Cardiac muscle cell (in vitro differentiated cells and primary cell): ENCODE data around the gene NET1. TPM values are rescaled to one million over a fixed set of nuclear protein-coding genes. Genes with fewer than 3 reads are reported as not detected.
"Not testable (repeated sequence)": the region's sequence is repeated elsewhere in the genome, so short reads cannot be mapped to it uniquely, and the experiment has no call there.

Experiments used
- DNase-seq, 2 donors: peaks; one replicate each; pipeline versions ENCODE4 v3.0.0 to v3.0.0-alpha.2; 2010 to 2017; ENCODE audit warnings: low read depth in 1 of 2, low spot score in 1 of 2
- H3K27ac ChIP-seq: fragments of 200-600 bp; sonication (generic); 2 replicates; pipeline ENCODE4 v1.5.1; 2016
- H3K27me3 ChIP-seq: fragments of 200-600 bp; sonication (generic); 2 replicates; pipeline ENCODE4 v1.6.0; 2016; ENCODE audit warnings: control low read depth
- H3K36me3 ChIP-seq: fragments of 200-600 bp; sonication (generic); 2 replicates; pipeline ENCODE4 v1.5.1; 2016; ENCODE audit warnings: control low read depth
- H3K4me1 ChIP-seq: fragments of 200-600 bp; sonication (generic); 2 replicates; pipeline ENCODE4 v1.8.1; 2017; ENCODE audit warnings: low read depth, mild to moderate bottlenecking, mixed run types
- H3K4me3 ChIP-seq: fragments of 200-600 bp; sonication (generic); 2 replicates; pipeline ENCODE4 v1.5.1; 2016; ENCODE audit warnings: mild to moderate bottlenecking
- H3K9me3 ChIP-seq: fragments of 200-600 bp; sonication (generic); 2 replicates; pipeline ENCODE4 v1.5.1; 2017; ENCODE audit warnings: low read depth, mild to moderate bottlenecking, control low read depth
- polyA plus RNA-seq: library from polyadenylated mRNA; unstranded; fragments of >200 nt; fragmentation: Nextera tagmentation; extraction: Ambion mirVana; gene quantifications from 2 replicates; pipeline ENCODE4 v1.2.1, GENCODE V29; 2016
- total RNA-seq: library from RNA; depleted of rRNA; stranded (reverse); fragments of >200 nt; gene quantifications from 2 replicates; pipeline ENCODE4 v1.2.3, GENCODE V29; 2016
- TF ChIP-seq, protein P1 (sequence below): IDR thresholded peaks from 2 replicates; pipeline ENCODE4 v1.5.1; 2012; ENCODE audit warnings: low read depth, mild to moderate bottlenecking, low read length

The NET1 gene
- total and polyA plus RNA-seq, 2 experiments from 2014 or later: 20.0 to 29.5 TPM

DNA sequence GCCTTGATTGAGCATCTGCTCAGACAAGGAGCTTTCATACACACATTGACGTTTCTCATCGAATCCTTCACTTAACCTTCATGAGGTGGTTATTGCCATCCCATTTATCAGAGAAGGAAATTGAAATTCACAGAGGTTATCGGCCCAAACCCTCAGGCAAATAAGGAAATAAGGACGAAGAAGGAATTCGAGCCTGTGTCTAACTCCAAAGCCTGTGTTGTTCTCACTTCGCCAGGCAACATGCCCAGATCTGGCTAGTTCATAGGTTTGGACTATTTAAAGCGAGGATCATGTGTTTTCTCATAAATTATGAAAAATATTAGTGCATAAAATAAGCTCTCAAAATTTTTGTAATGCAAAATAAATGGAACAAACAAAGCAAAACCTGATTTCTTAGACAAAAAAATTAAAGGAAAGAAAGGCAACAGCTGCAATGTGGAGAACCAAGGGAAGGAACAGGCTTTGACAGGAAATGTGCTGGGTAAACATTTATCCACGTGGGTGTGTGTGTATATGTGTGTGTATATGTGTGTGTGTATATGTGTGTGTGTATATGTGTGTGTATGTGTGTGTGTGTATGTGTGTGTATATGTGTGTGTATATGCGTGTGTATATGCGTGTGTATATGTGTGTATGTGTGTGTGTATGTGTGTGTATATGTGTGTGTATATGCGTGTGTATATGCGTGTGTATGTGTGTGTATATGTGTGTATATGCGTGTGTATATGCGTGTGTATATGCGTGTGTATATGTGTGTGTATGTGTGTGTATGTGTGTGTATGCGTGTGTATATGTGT is 42.8 kb upstream of the NET1 start:
- no peaks in the 10 kb centered on the region for H3K36me3 ChIP-seq
- no peaks in the 10 kb centered on the region for H3K9me3 ChIP-seq
- peaks cover 7% of the 10 kb centered on the region for H3K4me1 ChIP-seq
- DNase-seq: no peak
- no peak overlapping the region for H3K4me3 ChIP-seq
- TF ChIP-seq, protein P1, sequence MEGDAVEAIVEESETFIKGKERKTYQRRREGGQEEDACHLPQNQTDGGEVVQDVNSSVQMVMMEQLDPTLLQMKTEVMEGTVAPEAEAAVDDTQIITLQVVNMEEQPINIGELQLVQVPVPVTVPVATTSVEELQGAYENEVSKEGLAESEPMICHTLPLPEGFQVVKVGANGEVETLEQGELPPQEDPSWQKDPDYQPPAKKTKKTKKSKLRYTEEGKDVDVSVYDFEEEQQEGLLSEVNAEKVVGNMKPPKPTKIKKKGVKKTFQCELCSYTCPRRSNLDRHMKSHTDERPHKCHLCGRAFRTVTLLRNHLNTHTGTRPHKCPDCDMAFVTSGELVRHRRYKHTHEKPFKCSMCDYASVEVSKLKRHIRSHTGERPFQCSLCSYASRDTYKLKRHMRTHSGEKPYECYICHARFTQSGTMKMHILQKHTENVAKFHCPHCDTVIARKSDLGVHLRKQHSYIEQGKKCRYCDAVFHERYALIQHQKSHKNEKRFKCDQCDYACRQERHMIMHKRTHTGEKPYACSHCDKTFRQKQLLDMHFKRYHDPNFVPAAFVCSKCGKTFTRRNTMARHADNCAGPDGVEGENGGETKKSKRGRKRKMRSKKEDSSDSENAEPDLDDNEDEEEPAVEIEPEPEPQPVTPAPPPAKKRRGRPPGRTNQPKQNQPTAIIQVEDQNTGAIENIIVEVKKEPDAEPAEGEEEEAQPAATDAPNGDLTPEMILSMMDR: no peak
- H3K27ac ChIP-seq: no peak overlapping the region
- no peaks in the 10 kb centered on the region for H3K27me3 ChIP-seq

GRCh38 chr10:5370493-5371352 is 41.6 kb upstream of the NET1 start:
- Histone ChIP-seq H3K4me1 (peaks cover 5% of the 10 kb centered on the region), H3K27ac (no peak overlapping the region), H3K9me3 (no peaks in the 10 kb centered on the region), H3K4me3 (no peak overlapping the region), H3K27me3 (no peaks in the 10 kb centered on the region), H3K36me3 (no peaks in the 10 kb centered on the region)
- TF ChIP-seq, protein P1: no peak
- DNase-seq: no peak

DNA sequence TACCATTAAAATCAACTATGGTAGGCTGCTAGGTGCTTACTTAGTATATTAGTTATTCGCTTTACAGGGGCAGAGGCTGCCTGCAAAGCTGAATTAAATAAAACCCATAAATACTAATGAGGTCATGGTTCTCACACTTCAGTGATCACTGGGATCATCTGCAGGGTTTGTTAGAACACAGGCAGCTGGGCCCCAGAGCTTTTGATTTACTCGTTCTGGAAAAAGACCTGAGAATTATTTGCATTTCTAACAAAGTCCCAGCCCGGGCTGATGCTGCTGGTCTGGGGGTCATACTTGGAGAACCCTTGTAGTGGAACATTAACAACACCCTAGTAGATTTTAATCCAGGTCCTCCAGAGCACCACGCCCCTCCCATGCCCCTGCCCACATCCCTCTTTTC is 39.0 kb upstream of the NET1 start:
- H3K27me3 ChIP-seq: no peaks in the 10 kb centered on the region
- no peak overlapping the region for H3K27ac ChIP-seq
- no peak for DNase-seq
- H3K36me3 ChIP-seq: no peaks in the 10 kb centered on the region
- no peaks in the 10 kb centered on the region for H3K9me3 ChIP-seq
- H3K4me1 ChIP-seq: no peaks in the 10 kb centered on the region
- TF ChIP-seq, protein P1: no peak
- H3K4me3 ChIP-seq: no peak overlapping the region

DNA sequence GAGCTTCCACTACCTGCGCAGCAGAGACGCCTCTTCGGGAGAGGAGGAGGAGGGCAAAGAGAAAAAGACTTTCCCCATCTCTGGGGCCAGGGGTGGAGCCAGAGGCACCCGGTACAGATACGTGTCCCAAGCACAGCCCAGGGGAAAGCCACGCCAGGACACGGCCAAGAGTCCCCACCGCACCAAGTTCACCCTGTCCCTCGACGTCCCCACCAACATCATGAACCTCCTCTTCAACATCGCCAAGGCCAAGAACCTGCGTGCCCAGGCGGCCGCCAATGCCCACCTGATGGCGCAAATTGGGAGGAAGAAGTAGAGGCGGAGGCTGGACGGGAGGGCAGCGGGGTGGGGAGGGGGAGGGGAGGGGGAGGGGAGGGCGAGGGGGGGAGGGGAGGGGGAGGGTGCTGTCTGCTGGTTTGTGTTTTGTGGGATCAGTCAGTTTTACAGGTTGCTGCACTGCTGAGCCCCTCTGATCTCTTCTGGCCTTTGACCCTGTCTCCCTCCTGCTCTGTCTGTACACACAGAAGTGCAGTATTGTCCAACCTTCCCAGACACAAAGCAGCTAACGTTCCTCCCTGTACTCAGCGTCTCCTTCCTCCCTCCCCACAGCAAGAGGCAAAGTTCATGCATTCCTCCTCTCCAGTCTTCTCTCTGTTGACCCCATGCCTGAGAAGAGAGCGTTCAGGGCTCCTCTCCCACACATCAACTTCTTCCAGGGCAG is 38.3 kb upstream of the NET1 start:
- Histone ChIP-seq H3K4me1 (no peaks in the 10 kb centered on the region), H3K36me3 (no peaks in the 10 kb centered on the region), H3K27me3 (no peaks in the 10 kb centered on the region), H3K4me3 (no peak overlapping the region), H3K9me3 (no peaks in the 10 kb centered on the region), H3K27ac (no peak overlapping the region)
- TF ChIP-seq, protein P1: no peak
- DNase-seq: no peak

- peak; percentile 8 to 11 for DNase-seq
- no peaks in the 10 kb centered on the region for H3K9me3 ChIP-seq
- H3K27ac ChIP-seq: no peak overlapping the region
- no peaks in the 10 kb centered on the region for H3K27me3 ChIP-seq
- no peak overlapping the region for H3K4me3 ChIP-seq
- H3K36me3 ChIP-seq: no peaks in the 10 kb centered on the region
- no peaks in the 10 kb centered on the region for H3K4me1 ChIP-seq
- TF ChIP-seq, protein P1: no peak
These were observed 35.9 kb upstream of the NET1 start for GRCh38 chr10:5376450-5376849.

DNA sequence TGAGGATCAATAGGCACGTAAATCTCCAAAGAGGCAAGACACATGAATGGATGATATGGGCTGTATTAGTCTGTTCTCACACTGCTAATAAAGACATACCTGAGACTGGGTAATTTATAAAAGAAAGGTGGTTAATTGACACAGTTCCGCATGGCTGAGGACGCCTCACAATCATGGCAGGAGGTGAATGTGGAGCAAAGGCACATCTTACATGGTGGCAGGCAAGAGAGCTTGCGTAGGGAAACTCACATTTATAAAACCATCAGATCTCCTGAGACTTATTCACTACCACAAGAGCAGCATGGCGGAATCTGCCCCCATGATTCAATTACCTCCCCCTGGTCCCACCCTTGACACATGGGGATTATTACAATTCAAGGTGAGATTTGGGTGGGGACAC is 33.2 kb upstream of the NET1 start:
- H3K4me3 ChIP-seq, DNase-seq, H3K9me3 ChIP-seq, H3K27ac ChIP-seq, H3K27me3 ChIP-seq, H3K36me3 ChIP-seq, H3K4me1 ChIP-seq: not testable (repeated sequence)

DNA sequence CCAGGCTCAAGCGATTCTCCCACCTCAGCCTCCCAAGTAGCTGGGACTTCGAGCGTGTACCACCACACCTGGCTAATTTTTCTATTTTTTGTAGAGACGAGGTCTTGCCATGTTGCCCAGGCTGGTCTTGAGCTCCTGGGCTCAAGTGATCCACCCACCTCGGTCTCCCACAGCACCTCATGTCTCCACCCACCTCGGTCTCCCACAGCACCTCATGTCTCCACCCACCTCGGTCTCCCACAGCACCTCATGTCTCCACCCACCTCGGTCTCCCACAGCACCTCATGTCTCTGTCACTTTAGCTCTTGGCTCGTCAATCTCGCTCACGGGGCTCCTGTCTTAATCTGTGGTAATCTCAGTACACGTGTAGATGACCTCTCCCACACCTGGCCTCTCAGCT is 32.0 kb upstream of the NET1 start:
- not testable (repeated sequence) for DNase-seq, H3K4me1 ChIP-seq, H3K4me3 ChIP-seq, H3K27ac ChIP-seq, H3K36me3 ChIP-seq, H3K9me3 ChIP-seq, H3K27me3 ChIP-seq
